HG03460 (cell line): ENCODE data around the gene CTNNA2.
"Not testable (repeated sequence)": the region's sequence is repeated elsewhere in the genome, so short reads cannot be mapped to it uniquely, and the experiment has no call there.

ENCODE experiments used
- ATAC-seq: cut with Tn5 transposase; IDR thresholded peaks from one replicate; pipeline ENCODE4 v1.9.1; 2021; ENCODE audit not compliant: unreplicated experiment

CTNNA2 gene

GRCh38 chr2:80019571-80020460, 507.0 kb downstream of the CTNNA2 start:
- ATAC-seq: no peak

GRCh38 chr2:80022018-80022417, 509.2 kb downstream of the CTNNA2 start:
- no peak for ATAC-seq

- no peak for ATAC-seq
These were observed 513.3 kb downstream of the CTNNA2 start for GRCh38 chr2:80026040-80026729.

- ATAC-seq: no peak
These were observed 515.2 kb downstream of the CTNNA2 start for GRCh38 chr2:80028051-80028450.

GRCh38 chr2:80028584-80028983, 515.7 kb downstream of the CTNNA2 start:
- ATAC-seq: no peak

- no peak for ATAC-seq
These were observed 517.3 kb downstream of the CTNNA2 start for GRCh38 chr2:80030135-80030534.

GRCh38 chr2:80032684-80033083, 519.8 kb downstream of the CTNNA2 start:
- not testable (repeated sequence) for ATAC-seq

- ATAC-seq: no peak
These were observed 523.0 kb downstream of the CTNNA2 start for GRCh38 chr2:80035749-80036285.

- no peak for ATAC-seq
These were observed 524.5 kb downstream of the CTNNA2 start for GRCh38 chr2:80037310-80037709.

- no peak for ATAC-seq
These were observed 527.4 kb downstream of the CTNNA2 start for GRCh38 chr2:80040226-80040625.

GRCh38 chr2:80042635-80043034, 529.8 kb downstream of the CTNNA2 start:
- no peak for ATAC-seq

- no peak for ATAC-seq
These were observed 535.4 kb downstream of the CTNNA2 start for GRCh38 chr2:80048296-80048695.

GRCh38 chr2:80050246-80050645, 537.4 kb downstream of the CTNNA2 start:
- no peak for ATAC-seq

GRCh38 chr2:80053522-80054345, 540.9 kb downstream of the CTNNA2 start:
- ATAC-seq: no peak

- no peak for ATAC-seq
These were observed 541.5 kb downstream of the CTNNA2 start for GRCh38 chr2:80054346-80054675.

- ATAC-seq: no peak
These were observed 545.1 kb downstream of the CTNNA2 start for GRCh38 chr2:80057956-80058355.

GRCh38 chr2:80058562-80058961, 545.7 kb downstream of the CTNNA2 start:
- ATAC-seq: no peak

- ATAC-seq: no peak
These were observed 546.6 kb downstream of the CTNNA2 start for GRCh38 chr2:80059447-80059846.

GRCh38 chr2:80061881-80062280, 549.0 kb downstream of the CTNNA2 start:
- no peak for ATAC-seq

- ATAC-seq: no peak
These were observed 549.4 kb downstream of the CTNNA2 start for GRCh38 chr2:80062298-80062697.

GRCh38 chr2:80068038-80068731, 555.3 kb downstream of the CTNNA2 start:
- ATAC-seq: no peak
